ENCODE measurements around the gene LAMA4.

The LAMA4 gene

GRCh38 chr6:112243861-112244827 is 10.2 kb downstream of the LAMA4 start:
- no peak for DNase-seq (ENCODE audit: low spot score)

GRCh38 chr6:112241820-112242429 is 12.4 kb downstream of the LAMA4 start:
- no peak for DNase-seq (ENCODE audit: low spot score)

- DNase-seq (ENCODE audit: low spot score): no peak
Measured at GRCh38 chr6:112237595-112237994, 16.8 kb downstream of the LAMA4 start.

GRCh38 chr6:112237066-112237465 is 17.3 kb downstream of the LAMA4 start:
- no peak for DNase-seq (ENCODE audit: low spot score)

- DNase-seq (ENCODE audit: low spot score): no peak
Measured at GRCh38 chr6:112235956-112236355, 18.4 kb downstream of the LAMA4 start.

- no peak for DNase-seq (ENCODE audit: low spot score)
Measured at GRCh38 chr6:112234601-112235000, 19.8 kb downstream of the LAMA4 start.

- no peak for DNase-seq (ENCODE audit: low spot score)
Measured at GRCh38 chr6:112233847-112234246, 20.5 kb downstream of the LAMA4 start.

- no peak for DNase-seq (ENCODE audit: low spot score)
Measured at GRCh38 chr6:112232845-112233256, 21.5 kb downstream of the LAMA4 start.

GRCh38 chr6:112231594-112232060 is 22.7 kb downstream of the LAMA4 start:
- DNase-seq (ENCODE audit: low spot score): no peak

GRCh38 chr6:112231164-112231563 is 23.2 kb downstream of the LAMA4 start:
- no peak for DNase-seq (ENCODE audit: low spot score)

- DNase-seq (ENCODE audit: low spot score): no peak
Measured at GRCh38 chr6:112228480-112229332, 25.7 kb downstream of the LAMA4 start.

- no peak for DNase-seq (ENCODE audit: low spot score)
Measured at GRCh38 chr6:112227992-112228391, 26.4 kb downstream of the LAMA4 start.

GRCh38 chr6:112227411-112227810 is 27.0 kb downstream of the LAMA4 start:
- DNase-seq (ENCODE audit: low spot score): no peak

- DNase-seq (ENCODE audit: low spot score): no peak
Measured at GRCh38 chr6:112225691-112226090, 28.7 kb downstream of the LAMA4 start.

- no peak for DNase-seq (ENCODE audit: low spot score)
Measured at GRCh38 chr6:112224088-112224487, 30.3 kb downstream of the LAMA4 start.

GRCh38 chr6:112223070-112223861 is 31.1 kb downstream of the LAMA4 start:
- no peak for DNase-seq (ENCODE audit: low spot score)

GRCh38 chr6:112221981-112222852 is 32.1 kb downstream of the LAMA4 start:
- no peak for DNase-seq (ENCODE audit: low spot score)

GRCh38 chr6:112221561-112221960 is 32.8 kb downstream of the LAMA4 start:
- no peak for DNase-seq (ENCODE audit: low spot score)

- DNase-seq (ENCODE audit: low spot score): no peak
Measured at GRCh38 chr6:112218563-112218962, 35.8 kb downstream of the LAMA4 start.
